Fibroblast of lung (primary cell): ENCODE results near the gene HMGB2.

Experiments used
- EZH2 ChIP-seq: IDR thresholded peaks from 2 replicates; pipeline ENCODE4 v1.5.1; 2012; ENCODE audit warnings: low read length, control low read depth, mild to moderate bottlenecking; ENCODE audit errors: missing control alignments
- TF ChIP-seq, protein P1 (sequence below), 2 donors: IDR thresholded peaks in 1 of 2; conservative IDR thresholded peaks in 1 of 2; 1 replicate in 1 of 2; 2 replicates in 1 of 2; pipeline ENCODE4 v1.5.1; 2011 to 2012; ENCODE audit warnings: low read length in 2 of 2, control low read depth in 1 of 2, inconsistent platforms in 1 of 2, low read depth in 1 of 2, mild to moderate bottlenecking in 1 of 2

DNA sequence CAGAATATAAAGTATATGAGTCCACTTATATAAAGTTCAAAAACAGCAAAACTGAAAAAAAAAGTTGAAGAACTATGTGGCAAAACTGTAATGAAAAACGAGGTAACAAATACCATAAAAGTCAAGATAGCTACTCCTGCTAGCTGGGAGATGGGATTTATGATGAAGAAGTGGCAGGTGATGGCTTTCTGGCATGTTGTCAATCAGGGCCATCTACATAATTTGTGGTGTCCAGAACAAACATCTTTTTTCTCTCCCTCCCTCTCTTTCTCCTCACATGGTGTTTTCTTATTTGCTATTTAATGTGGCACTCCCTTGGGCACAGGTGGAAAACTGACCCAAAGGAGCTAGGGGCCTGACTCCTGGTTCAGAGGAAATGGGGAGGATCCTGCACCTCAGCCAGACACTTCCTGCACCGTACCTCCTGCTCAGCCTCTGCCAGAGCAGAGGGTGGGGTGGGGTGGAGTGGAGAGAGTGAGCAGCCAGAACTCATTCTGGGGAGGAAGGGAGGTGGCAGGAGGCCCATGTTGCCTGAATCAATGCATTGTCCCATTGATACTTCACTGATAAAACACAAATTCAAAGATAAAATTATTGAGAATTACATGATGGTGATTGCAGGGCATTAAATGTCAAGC lies 31.3 kb upstream of the HMGB2 start:
- TF ChIP-seq, protein P1, sequence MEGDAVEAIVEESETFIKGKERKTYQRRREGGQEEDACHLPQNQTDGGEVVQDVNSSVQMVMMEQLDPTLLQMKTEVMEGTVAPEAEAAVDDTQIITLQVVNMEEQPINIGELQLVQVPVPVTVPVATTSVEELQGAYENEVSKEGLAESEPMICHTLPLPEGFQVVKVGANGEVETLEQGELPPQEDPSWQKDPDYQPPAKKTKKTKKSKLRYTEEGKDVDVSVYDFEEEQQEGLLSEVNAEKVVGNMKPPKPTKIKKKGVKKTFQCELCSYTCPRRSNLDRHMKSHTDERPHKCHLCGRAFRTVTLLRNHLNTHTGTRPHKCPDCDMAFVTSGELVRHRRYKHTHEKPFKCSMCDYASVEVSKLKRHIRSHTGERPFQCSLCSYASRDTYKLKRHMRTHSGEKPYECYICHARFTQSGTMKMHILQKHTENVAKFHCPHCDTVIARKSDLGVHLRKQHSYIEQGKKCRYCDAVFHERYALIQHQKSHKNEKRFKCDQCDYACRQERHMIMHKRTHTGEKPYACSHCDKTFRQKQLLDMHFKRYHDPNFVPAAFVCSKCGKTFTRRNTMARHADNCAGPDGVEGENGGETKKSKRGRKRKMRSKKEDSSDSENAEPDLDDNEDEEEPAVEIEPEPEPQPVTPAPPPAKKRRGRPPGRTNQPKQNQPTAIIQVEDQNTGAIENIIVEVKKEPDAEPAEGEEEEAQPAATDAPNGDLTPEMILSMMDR (conservative IDR thresholded peaks at IDR 0.05 in 1 of 2, IDR thresholded peaks at IDR 0.05 in 1 of 2; ENCODE audit: low read depth in 1 of 2, low read length in 2 of 2): no peak
- no peak for TF ChIP-seq EZH2
